GM18870 (cell line): ENCODE measurements around the gene TFIP11.

Experiments
- ATAC-seq: cut with Tn5 transposase; IDR thresholded peaks from one replicate; pipeline ENCODE4 v1.9.1; 2021; ENCODE audit warnings: moderate library complexity; ENCODE audit not compliant: unreplicated experiment

Gene TFIP11

DNA sequence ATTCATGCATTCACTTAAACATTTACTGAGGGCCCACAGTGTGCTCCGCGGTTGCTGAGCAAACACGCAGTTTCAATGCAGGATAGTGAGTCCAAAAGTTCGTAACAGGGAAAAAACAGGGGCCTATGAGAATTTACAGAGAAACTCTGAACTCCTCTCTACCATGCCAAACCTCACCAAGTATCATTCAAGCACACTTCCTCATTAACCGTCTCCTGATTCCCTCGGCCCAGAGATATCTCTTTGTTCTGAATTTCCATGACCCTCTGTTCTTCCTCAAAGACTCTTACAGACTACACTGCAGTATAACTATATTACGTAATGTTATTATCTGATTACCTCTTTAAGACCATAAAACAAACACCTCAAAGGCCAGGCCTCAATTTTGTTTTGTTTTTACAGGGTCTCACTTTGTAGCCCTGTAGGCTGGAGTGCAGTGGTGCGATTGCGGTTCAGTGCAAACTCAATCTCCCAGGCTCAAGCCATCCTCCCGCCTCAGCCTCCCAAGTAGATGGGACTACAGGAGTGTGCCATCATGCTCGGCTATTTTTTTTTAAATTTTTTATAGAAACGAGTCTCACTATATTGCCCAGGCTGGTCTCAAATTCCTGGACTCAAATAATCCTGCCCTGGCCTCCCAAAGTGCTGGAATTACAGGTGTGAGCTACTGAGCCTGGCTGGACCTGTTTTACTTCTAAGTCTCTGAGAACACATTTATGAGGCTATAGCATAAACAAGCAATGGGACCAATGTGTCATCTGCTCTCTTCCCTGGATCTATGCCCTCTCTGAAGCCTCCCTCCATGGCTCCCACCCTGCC lies 32.3 kb downstream of the TFIP11 start:
- ATAC-seq = no peak

DNA sequence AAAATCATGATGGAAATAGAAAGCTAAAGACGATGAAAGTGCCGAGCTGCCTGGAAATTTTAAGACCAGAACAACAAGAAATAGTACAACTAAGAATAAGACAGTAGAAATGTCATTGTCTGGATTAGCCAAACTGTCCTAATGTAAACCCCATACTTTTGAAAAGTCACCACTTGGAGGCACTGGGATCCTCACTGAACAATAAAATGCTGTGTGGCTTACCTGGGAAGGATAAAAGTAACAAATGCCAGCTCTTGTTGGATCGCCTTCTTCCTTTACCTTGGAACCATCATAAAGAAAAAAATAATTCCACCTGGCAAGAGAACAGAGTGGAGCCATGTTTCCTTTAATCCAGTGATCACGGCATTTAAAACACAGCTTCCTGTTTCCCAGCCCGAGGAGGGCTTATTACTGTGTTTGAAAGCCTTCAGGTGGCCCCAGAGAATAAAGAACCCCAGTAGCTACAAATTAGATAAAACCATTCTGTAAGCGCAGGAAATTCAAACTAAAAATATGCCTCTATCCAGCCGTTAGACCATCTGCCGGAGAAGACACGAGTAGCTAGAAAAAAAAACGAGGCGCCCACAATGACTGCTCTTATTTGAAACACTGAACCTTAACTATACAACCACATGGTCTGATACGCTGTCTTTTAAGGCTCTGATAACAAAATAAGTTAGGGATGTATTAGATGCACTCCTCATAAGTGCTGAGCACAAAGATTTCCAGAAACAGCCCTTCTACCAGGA lies 33.1 kb downstream of the TFIP11 start:
- no peak for ATAC-seq

DNA sequence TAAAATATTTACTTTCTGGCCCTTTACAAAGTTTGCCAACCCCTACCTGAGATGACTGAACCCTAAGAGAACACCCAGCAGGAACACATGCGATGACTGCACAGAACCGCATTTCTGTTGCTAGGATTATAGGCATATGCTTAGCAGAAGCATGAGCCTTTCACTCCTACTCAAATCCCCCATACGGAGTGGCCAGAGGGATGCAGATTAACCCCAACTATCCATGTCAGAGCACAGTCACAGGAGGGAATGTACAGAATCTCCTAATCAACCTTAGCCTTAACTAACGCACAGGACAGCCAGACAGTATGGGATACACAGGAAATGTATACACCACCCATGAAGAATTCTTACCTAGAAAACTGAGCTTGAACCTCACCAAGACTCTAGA lies 34.9 kb downstream of the TFIP11 start:
- ATAC-seq = no peak

DNA sequence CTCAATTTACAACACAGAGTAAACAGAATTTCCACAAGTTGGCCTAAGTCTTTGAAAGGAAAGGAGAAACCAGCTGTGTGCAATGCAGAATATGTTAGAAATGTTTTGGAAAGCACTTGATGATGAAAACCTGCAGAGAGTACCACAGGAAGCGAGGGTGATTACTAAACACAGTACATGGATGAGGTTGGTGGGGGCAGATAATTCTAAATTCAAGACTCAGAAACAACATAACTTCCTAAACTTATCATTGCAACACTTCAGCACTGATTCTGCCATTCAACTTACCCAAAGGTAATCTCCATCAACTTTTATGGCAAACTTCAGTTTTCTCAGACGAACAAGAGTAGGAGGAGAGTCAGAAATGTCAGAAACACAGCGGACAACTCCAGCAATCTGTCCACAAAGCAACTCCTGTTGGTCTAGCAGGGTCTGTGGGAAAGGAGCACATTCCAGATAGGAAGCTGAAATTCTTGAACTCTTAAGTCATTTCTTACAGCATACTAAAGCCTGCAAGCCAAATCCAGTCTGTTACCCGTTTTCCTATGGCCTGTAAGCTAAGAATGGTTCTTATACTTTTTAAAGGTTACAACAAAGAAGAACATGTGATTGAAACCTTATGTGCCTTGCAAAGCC lies 35.5 kb downstream of the TFIP11 start:
- no peak for ATAC-seq

DNA sequence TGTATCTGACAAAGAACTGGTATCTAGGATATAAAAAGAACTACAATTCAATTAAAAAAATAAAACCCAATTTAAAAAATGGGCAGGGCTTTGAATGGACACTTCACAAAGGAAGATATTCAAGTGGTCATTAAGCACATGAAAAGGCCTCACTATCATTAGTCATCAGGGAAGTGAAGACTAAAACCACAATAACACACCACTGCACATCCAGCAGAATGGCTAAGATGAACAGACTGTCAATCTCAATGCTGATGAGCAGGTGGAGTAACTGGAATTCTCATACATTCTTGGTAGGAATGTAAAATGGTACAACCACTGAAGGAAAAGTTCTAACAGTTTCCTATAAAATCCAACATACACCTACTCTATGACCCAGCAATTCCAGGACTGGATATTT lies 37.6 kb downstream of the TFIP11 start:
- ATAC-seq = no peak

DNA sequence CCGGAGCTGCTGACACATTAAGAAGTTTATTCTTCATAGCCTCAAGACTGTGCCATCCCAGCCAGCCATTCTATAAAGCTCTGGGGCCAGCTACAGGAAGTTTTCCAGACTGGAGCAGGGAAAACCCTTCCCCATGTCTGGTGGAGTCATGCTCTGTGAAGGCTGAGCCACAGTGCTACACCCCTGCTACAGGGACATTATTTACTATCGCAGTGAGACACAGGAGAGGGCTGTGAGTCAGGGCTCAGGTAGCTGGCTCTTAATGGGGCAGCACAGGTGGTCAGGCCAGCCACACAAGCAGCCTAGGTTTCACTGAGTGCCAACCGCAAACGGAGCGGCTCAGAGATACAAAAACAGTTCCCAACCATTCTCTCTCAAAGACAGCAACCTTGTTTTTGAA lies 40.8 kb downstream of the TFIP11 start:
- ATAC-seq = no peak

DNA sequence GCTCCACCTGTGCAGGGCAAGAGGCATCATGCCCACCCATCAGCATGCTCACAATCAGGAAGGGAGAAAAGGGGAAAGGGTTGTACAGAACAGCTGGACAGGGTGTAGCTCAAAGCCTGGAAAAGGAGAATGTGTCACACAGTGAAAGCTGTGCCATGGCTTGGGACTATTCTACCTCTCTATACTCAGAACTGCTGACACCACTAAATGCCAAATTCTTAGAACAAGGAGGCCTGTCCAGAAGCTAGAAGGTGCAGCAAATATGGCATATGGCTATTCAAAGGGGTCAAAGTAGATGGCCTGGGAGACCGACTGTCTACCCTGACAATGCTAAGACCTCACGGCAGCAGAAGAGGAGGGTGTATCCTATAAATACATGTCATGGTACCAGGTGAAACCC lies 41.5 kb downstream of the TFIP11 start:
- ATAC-seq = no peak

DNA sequence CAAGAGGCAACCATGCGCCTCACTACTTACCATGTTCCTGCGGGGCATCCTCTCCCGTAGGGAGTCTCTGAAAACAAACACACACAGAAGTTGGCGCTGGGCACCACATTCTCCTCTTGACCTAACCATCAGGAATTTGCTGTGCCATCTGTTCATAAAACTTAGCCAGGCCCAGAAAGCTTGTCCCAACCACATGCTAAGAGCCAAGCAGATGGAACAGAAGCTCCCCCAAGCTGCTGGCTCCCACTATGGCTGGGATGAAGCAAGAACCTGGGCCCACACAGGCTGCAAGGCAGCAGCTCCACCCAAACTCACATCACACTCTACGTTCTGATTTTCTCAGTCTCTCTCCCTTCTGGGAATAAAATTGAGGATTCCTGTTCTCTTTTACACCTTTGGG lies 46.1 kb downstream of the TFIP11 start:
- no peak for ATAC-seq

DNA sequence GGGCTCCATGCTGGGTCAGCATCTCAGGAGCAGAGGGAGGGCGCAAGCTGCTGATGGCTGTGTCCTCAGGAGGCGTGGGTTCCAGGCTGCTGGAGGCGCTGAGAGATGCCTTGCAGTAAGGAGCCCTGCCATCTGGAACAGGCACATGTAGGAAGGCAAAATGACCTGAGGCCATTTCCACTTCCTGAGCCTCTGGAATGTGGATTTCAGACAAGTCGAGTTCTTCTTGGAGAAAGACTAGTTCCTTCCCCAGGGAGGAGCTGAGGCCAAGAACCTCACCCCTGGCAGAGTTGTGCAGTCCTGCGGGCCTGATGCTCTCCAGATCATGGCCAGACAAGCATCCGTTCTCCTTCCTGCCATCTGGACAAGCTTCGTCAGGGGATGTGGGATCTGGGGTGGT lies 48.0 kb downstream of the TFIP11 start:
- ATAC-seq = no peak

DNA sequence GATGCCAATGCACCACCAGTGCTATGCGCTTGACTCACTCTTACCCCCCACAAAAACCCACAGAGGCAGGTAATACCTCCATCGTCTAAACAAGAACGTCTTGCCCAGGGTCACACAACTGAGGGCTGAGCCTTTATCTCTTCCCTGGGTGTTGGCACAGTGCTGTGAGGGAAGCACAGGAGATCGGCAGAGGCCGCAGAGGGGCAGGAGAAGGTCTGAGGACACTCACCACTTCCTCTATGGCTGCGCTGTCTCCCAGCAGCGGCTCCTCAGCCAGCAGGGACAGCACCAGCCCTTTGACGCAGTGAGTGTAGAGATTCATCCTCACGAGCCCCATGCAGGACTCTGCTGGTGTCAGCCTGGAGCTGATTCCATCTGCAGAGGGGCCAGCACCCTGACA lies 48.6 kb downstream of the TFIP11 start:
- ATAC-seq = no peak

DNA sequence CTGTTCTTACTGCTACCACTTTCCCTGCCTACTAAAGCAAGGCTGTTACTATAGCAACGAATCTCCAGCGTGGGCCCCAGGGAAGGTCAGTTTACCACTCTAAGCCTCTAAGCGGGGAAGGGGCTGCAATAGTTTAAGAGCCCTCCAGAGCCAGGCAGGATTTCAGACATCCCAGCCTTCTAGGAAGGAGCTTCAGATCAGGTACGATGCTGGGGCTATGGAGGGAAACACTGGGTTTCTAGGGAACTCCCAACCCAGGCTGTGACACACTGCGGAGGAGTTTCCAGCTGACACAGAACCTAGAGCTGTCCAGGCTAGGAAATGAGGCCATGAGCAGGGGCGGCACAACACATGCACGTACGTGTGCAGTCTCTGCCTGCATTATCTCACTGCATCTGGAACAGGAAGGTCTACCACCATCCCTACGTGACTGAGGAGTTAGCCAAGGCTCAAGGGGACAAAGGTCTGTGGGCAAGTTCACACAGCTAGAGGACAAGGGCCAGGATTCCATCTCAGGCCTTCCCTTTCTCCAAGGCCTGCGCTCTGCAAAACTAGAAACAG lies 49.1 kb downstream of the TFIP11 start:
- no peak for ATAC-seq

DNA sequence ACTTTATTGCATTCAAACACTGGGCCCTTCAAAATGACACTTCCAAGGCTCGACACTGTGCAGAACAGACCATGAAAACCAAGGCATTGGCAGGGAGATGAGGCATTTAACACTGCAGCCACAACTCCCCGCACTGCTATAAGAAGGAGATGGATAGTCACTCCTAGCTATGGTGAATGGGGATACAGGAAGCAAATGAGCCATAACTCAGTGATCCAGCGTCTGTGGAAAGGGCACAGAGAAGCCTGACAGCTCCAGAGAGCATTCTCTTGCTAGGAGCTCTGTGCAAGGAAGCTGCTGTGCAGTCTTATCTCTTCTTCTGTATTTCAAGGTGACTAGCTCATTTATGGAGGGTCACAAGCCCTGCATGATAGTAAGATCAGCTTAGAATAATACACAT lies 49.6 kb downstream of the TFIP11 start:
- ATAC-seq = no peak

DNA sequence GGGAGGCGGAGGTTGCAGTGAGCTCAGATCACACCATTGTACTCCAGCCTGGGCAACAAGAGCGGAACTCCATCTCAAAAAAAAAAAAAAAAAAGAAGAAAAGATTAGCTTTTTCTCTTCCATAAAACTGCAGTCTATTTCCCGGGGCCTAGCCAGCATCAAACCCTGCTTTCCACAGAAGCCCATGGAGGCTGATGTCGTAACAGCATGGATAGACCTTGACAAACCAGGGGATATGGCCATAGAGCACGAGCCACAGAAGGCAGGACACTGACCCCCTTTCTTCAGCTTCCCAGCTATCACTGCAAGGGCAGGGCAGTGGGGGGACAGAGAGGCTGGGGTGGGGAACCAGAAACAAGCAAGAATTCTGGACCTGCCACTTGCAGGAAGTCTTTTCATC lies 50.2 kb downstream of the TFIP11 start:
- no peak for ATAC-seq

DNA sequence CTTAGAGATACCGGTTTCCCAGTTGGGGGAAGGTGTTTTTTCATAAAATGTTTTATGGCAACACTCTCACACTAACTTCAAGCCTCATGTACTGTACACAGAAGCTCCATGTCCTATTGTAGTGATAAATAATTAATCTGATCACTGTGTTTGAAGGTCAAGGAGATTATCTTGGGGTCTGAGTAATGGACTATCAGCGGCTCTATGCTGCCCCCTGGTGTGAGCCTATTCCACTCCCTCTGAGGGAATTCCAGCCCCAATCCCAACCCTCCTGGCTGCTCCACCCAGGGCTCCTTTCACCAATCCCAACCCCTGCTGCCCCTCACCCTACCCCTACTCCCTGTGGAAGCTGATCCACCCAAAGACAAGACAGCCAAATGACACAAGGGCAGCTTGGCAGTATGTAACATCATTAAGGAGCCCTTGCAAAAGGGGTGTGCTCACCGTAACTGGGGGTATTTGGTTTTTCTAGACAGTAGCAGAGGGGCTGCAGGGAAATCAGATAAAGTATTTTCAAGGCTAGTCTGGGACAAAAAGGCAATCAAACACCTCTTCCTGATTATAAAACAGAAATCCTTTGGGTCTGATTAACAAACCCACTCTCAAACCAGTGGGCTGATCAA lies 51.0 kb downstream of the TFIP11 start:
- no peak for ATAC-seq

DNA sequence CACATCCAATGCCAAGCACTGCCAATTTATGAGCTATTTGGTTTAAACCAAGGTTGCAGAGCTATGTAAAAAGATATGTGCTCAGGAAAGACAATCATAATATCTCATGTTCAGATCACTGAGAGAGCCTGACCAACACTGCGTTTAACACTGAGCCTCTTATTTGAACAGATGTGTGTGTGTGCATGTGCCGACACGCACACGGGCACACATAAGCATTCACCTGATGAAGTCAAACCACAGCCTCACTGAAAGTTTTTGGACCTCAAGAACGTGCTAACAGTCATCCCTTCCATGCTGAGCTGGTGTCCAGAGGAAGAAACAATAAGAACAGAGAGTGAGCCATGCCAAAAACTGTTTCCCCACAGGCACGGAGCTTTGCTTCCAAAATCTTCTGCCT lies 52.1 kb downstream of the TFIP11 start:
- ATAC-seq = no peak

DNA sequence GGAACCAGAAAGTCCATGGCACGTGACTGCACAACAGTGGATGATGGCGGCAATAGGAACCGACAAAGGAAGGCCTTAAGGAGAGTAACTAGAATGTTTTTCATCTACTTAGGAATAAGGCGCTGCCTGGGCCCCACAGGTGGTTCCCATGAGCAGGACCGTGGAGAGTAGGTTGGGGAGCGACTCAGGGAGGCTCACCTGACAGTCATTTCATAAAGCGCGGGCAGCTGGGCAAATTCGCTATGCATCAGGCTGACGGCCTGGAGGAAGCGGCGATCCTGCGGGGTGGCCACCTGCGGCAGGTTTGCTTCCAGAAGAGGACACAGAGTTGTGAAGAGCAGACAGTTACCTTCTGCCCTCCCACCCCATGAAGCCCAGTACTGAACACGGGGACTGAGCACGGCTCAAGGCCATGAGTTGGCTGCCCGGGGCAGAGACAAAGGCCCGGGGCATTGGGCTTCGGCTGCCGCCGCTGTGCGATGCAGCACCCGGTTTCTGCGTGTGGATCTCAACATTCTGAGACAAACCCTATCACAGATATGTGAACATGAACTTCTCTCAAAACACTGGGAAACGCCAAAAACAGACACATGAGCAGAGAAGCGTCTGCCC lies 54.5 kb downstream of the TFIP11 start:
- no peak for ATAC-seq

DNA sequence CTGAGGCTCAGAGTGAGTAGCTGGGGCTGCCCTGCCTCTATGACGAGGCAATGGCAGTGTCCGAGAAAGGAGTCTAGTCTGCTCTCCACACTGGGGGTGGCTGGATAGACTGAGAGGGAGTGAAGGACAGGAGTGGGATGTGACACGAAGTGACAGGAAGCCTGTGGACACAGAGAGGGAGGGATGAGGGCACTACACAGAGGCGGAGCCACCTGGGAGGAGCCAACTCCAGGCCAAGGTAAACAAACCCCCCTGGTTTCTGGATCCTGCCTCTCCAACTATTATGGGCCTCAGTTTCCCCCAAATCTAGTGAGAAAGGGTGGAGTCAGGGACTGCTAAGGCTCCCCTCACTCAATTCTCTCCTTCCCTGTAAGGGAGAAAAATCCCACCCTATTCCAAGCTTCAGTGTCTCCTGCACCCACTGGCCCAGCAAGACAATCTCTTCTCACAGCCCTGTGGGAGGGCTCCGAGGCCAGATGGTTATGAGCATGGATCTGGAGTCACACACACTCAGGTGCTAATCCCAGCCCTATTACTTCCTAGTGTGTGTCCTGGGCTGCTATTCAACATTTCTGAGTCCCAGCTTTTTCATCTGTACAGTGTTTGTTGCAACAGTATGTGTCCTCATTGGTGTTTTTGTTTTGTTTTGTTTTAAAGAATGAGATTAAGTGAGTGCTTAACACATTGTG lies 58.3 kb downstream of the TFIP11 start:
- ATAC-seq = no peak

DNA sequence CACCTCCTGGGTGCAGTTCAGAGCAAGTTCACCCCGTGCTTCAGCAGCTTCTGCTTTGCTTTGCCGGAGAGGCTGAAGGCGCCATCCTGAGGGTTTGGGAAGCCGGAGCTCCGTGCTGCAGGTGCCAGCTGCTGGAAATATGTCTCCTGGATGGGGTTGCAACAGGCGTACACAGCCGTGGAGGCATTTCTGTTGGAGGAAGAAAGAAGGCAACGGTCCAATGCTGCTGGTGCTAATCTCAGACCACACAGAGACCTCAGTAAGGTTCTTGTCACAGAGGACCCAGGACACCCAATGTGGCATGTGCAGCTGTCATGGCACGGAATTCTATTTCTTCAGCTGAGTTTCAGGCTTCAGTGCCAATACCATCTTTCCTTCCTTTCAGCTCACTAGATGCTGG lies 59.1 kb downstream of the TFIP11 start:
- ATAC-seq = no peak

DNA sequence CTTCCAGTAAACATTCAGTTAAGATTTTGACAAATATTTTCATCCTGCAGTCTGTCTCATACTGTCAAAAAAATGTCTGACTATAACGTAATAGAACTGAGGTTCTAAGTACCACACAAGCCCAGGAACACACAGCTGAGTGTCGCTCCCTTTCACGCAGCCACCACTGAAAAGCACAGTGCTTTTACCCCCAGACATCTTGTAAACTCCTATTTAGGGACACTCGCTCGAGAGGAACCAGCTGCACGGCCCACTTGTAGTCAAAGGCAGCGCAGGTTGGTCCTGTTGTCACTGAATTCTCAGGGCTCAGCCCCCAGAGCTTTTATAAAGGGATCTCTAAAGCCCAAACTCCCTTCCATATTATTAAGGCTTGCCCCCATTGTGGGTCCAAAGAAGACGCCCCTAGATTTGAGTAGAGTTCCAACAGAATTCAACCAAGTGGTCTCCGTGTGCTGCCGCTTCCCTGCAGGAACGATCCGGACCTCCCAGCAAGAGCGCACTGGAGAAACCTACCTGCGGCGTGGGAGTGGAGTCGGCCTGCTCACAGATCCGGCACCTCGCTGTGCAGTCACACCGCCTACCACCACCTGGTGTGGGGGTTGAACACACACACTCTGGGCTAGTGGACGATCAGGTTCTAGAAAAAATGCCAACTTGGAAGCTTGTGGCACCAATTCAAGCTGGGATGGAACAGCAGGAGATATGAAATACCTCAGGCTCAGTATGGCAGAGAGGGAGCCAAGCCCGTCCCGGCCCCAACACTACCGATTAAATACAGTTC lies 59.8 kb downstream of the TFIP11 start:
- ATAC-seq = no peak
